ENCODE data around the gene GP1BA.

DNA sequence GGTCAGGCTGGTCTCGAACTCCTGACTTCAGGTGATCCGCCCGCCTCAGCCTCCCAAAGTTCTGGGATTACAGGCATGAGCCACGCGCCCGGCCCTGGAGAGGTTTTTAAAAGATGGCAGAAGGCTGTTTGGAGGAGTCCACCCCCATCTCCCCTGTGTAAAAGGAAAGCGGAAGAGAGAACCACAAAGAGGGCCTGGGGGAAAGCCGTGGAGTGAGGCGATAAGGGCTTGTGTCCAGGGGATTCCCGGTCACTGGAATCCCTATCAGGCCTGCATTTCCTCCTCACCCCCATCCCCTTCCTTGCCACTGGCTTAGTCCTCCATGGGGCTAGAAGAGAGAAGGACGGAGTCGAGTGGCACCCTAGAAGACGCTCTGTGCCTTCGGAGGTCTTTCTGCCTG lies at the start of gene GP1BA:
- TF ChIP-seq EZH2 (IDR thresholded peaks at IDR 0.05; ENCODE audit: borderline replicate concordance) (no peak), EZH2phosphoT487 (IDR thresholded peaks at IDR 0.05; ENCODE audit: low read depth, severe bottlenecking, unreplicated experiment) (no peak)
- TF ChIP-seq, protein P1, sequence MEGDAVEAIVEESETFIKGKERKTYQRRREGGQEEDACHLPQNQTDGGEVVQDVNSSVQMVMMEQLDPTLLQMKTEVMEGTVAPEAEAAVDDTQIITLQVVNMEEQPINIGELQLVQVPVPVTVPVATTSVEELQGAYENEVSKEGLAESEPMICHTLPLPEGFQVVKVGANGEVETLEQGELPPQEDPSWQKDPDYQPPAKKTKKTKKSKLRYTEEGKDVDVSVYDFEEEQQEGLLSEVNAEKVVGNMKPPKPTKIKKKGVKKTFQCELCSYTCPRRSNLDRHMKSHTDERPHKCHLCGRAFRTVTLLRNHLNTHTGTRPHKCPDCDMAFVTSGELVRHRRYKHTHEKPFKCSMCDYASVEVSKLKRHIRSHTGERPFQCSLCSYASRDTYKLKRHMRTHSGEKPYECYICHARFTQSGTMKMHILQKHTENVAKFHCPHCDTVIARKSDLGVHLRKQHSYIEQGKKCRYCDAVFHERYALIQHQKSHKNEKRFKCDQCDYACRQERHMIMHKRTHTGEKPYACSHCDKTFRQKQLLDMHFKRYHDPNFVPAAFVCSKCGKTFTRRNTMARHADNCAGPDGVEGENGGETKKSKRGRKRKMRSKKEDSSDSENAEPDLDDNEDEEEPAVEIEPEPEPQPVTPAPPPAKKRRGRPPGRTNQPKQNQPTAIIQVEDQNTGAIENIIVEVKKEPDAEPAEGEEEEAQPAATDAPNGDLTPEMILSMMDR (IDR thresholded peaks at IDR 0.05; ENCODE audit: poor library complexity): no peak

Data from hepatocyte (in vitro differentiated cells).